Endothelial cell of umbilical vein (primary cell): ENCODE measurements around the gene RIC1. TPM values are rescaled to one million over a fixed set of nuclear protein-coding genes. Genes with fewer than 3 reads are reported as not detected.

ENCODE experiments used
- Bru-seq: library from RNA; stranded (reverse); fragments of 400-500 nt; gene quantifications from one replicate; lab custom pipeline; 2021; lab: Mats Ljungman, UMichigan
- BruChase-seq, 2 experiments: library from RNA; stranded (reverse); fragments of 400-500 nt; gene quantifications; one replicate each; lab custom pipeline; 2021; lab: Mats Ljungman, UMichigan
- BruUV-seq: library from RNA; stranded (reverse); fragments of 400-500 nt; replicated peaks from 2 replicates; lab custom pipeline; 2021; lab: Mats Ljungman, UMichigan
- CTCF ChIA-PET: fragments of 300-600, 350-600 bp; sonication (Branson Sonifier 250); formaldehyde crosslinking; loops from one replicate; lab custom pipeline; 2021; ENCODE audit warnings: antibody characterized with exemption, inconsistent platforms; lab: Charles Lee
- POLR2A ChIA-PET: fragments of 300-600, 350-600 bp; sonication (Branson Sonifier 250); formaldehyde crosslinking; loops from one replicate; lab custom pipeline; 2021; ENCODE audit warnings: antibody characterized with exemption, inconsistent platforms; lab: Charles Lee
- DNase-seq: peaks from one replicate; pipeline ENCODE4 v3.0.0-alpha.2; 2011; ENCODE audit warnings: low read depth, low spot score
- FAIRE-seq: peaks from 2 replicates; lab custom pipeline; 2011; peaks lifted over from hg19 to GRCh38; lab: Jason Lieb, UNC
- H2AFZ ChIP-seq: 2 replicates; pipeline ENCODE4 v1.6.0; 2012; ENCODE audit warnings: low read depth, low read length, control low read depth, inconsistent platforms
- H3K27ac ChIP-seq: 2 replicates; pipeline ENCODE4 v1.5.1; 2011; ENCODE audit warnings: low read depth, mild to moderate bottlenecking, control low read depth, low read length, moderate library complexity; ENCODE audit not compliant: insufficient read depth
- H3K27me3 ChIP-seq, 2 experiments: 2 replicates each; pipeline versions ENCODE4 v1.6.0 to v1.6.1; 2011; ENCODE audit warnings: low read length in 2 of 2, mixed read lengths in 1 of 2; ENCODE audit not compliant: control insufficient read depth in 2 of 2, insufficient read depth in 2 of 2
- H3K36me3 ChIP-seq, 2 experiments: 2 replicates in 1 of 2; 3 replicates in 1 of 2; pipeline ENCODE4 v1.5.1; 2011; ENCODE audit warnings: low read length in 2 of 2, mild to moderate bottlenecking in 1 of 2, moderate library complexity in 1 of 2; ENCODE audit not compliant: control insufficient read depth in 2 of 2, insufficient read depth in 2 of 2; ENCODE audit errors: extremely low read depth in 1 of 2
- H3K4me1 ChIP-seq: 3 replicates; pipeline ENCODE4 v1.5.1; 2011; ENCODE audit warnings: mild to moderate bottlenecking, low read length; ENCODE audit not compliant: control insufficient read depth, insufficient read depth; ENCODE audit errors: extremely low read depth
- H3K4me2 ChIP-seq: 2 replicates; pipeline ENCODE4 v1.6.1; 2011; ENCODE audit warnings: low read length, control low read depth, mixed read lengths; ENCODE audit not compliant: insufficient read depth
- H3K4me3 ChIP-seq, 3 experiments: fragments of 200-600 bp in 1 of 3; sonication (generic), shearing (Covaris generic) in 1 of 3; replicated peaks in 1 of 3; 2 replicates each; pipeline ENCODE4 v1.5.1; 2011 to 2016; ENCODE audit warnings: control low read depth in 3 of 3, low read length in 3 of 3, mild to moderate bottlenecking in 2 of 3, inconsistent platforms in 1 of 3, low read depth in 1 of 3, moderate library complexity in 1 of 3; ENCODE audit not compliant: insufficient read depth in 1 of 3
- H3K79me2 ChIP-seq: 2 replicates; pipeline ENCODE4 v1.6.0; 2012; ENCODE audit warnings: low read length, inconsistent platforms; ENCODE audit not compliant: control insufficient read depth, insufficient read depth
- H3K9ac ChIP-seq: replicated peaks from 2 replicates; pipeline ENCODE3; 2011; ENCODE audit warnings: low read length, control low read depth; ENCODE audit not compliant: insufficient read depth; ENCODE audit errors: extremely low read depth
- H3K9me1 ChIP-seq: replicated peaks from 3 replicates; pipeline ENCODE4 v1.6.0; 2011; ENCODE audit warnings: mild to moderate bottlenecking, low read length; ENCODE audit not compliant: control insufficient read depth, insufficient read depth; ENCODE audit errors: extremely low read depth
- H3K9me3 ChIP-seq: replicated peaks from 2 replicates; pipeline ENCODE4 v1.5.1; 2012; ENCODE audit warnings: low read length, inconsistent platforms; ENCODE audit not compliant: control insufficient read depth, insufficient read depth
- H4K20me1 ChIP-seq: replicated peaks from 2 replicates; pipeline ENCODE3; 2011; ENCODE audit warnings: mild to moderate bottlenecking, low read length; ENCODE audit not compliant: control insufficient read depth, insufficient read depth; ENCODE audit errors: extremely low read depth
- CTCF ChIP-seq, 2 donors: IDR thresholded peaks; 1 replicate in 1 of 2; 2 replicates in 1 of 2; pipeline ENCODE4 v1.5.1; 2011; ENCODE audit warnings: low read length in 2 of 2, mild to moderate bottlenecking in 2 of 2, moderate library complexity in 2 of 2, control low read depth in 1 of 2, inconsistent platforms in 1 of 2, low read depth in 1 of 2; ENCODE audit not compliant: insufficient read depth in 1 of 2; ENCODE audit errors: extremely low read depth in 1 of 2
- EZH2 ChIP-seq: IDR thresholded peaks from 2 replicates; pipeline ENCODE4 v1.6.1; 2012; ENCODE audit warnings: borderline replicate concordance, low read depth, mild to moderate bottlenecking, moderate library complexity, low read length, inconsistent platforms; ENCODE audit not compliant: severe bottlenecking
- FOS ChIP-seq: IDR thresholded peaks from 2 replicates; pipeline ENCODE4 v1.6.1; 2011; ENCODE audit warnings: mild to moderate bottlenecking, low read length, moderate library complexity, borderline replicate concordance; ENCODE audit not compliant: insufficient read depth
- GATA2 ChIP-seq: IDR thresholded peaks from 2 replicates; pipeline ENCODE4 v1.7.0; 2011; ENCODE audit warnings: low read depth, mild to moderate bottlenecking, moderate library complexity, mixed read lengths, low read length; ENCODE audit not compliant: insufficient read length, insufficient read depth
- JUN ChIP-seq: IDR thresholded peaks from 2 replicates; pipeline ENCODE4 v1.6.1; 2011; ENCODE audit warnings: borderline replicate concordance, low read depth; ENCODE audit not compliant: insufficient read length, insufficient read depth
- MAX ChIP-seq: IDR thresholded peaks from 2 replicates; pipeline ENCODE4 v1.6.1; 2011; ENCODE audit not compliant: insufficient read depth, insufficient read length
- MYC ChIP-seq: IDR thresholded peaks from one replicate; pipeline ENCODE4 v1.6.1; 2011; ENCODE audit warnings: mild to moderate bottlenecking, low read depth, low read length
- POLR2A ChIP-seq: IDR thresholded peaks from 2 replicates; pipeline ENCODE4 v1.6.1; 2012; ENCODE audit warnings: low read depth, mild to moderate bottlenecking, control low read depth, low read length
- POLR2AphosphoS5 ChIP-seq: IDR thresholded peaks from 2 replicates; pipeline ENCODE4 v1.6.1; 2012; ENCODE audit warnings: low read depth, mild to moderate bottlenecking, control low read depth, low read length, moderate library complexity; ENCODE audit not compliant: insufficient read depth
- dilution Hi-C: fragments of 300-500 bp; cut with MboI; formaldehyde crosslinking; loops from one replicate; pipeline ENCODE4 v1.15.0; 2019; ENCODE audit warnings: low sequenced_read_pairs; ENCODE audit not compliant: extremely low pct_ligation_motif_present
- intact Hi-C: fragments of 100-400 bp; cut with micrococcal nuclease; formaldehyde crosslinking; loops from one replicate; pipeline ENCODE4 v1.10.0; 2022
- long read RNA-seq: library from polyadenylated mRNA; stranded (forward); transcript quantifications from one replicate; pipeline ENCODE4 v2.0.0, GENCODE V29; 2021
- polyA minus RNA-seq, 3 experiments: library from RNA; depleted of rRNA, polyadenylated mRNA; stranded (reverse); fragments of >200 nt; gene quantifications; 1 replicate in 1 of 3; 2 replicates in 2 of 3; pipeline ENCODE4 v1.2.3, GENCODE V29; 2011
- polyA plus RNA-seq, 4 experiments: library from polyadenylated mRNA; depleted of rRNA in 3 of 4; stranded (reverse) in 3 of 4; unstranded in 1 of 4; fragments of >200 nt; gene quantifications; 2 replicates each; pipeline versions ENCODE4 v1.2.1 to v1.2.3, GENCODE V29; 2011 to 2012; ENCODE audit warnings: missing spikeins in 1 of 4
- total RNA-seq: library from RNA; stranded (reverse); gene quantifications from 2 replicates; pipeline ENCODE4 v1.2.3, GENCODE V29; 2021

The RIC1 gene
- total RNA-seq (23.5 and 24.8 TPM in 2 replicates), polyA plus RNA-seq (14.0 and 14.2 TPM in 2 replicates), polyA minus RNA-seq (60.0 and 65.5 TPM in 2 replicates), Bru-seq, nascent RNA (percentile 89 among the genes with signal in this experiment), BruChase-seq, experiment 1, labeled RNA remaining after a 6-hour chase (percentile 71 among the genes with signal in this experiment), BruChase-seq, experiment 2, labeled RNA remaining after a 2-hour chase (percentile 83 among the genes with signal in this experiment)
- 10.9 and 13.3 TPM in 2 replicates for polyA plus RNA-seq (2011; cell fraction: cytosol; rRNA removed)
- 58.3 and 58.6 TPM in 2 replicates for polyA plus RNA-seq (2011; cell fraction: nucleus; rRNA removed)
- polyA plus RNA-seq (2012), result 15.6 and 17.7 TPM in 2 replicates
- 14.2 TPM for polyA minus RNA-seq (2011; cell fraction: cytosol; rRNA and poly(A)+ RNA removed)
- 94.0 and 134 TPM in 2 replicates for polyA minus RNA-seq (2011; cell fraction: nucleus; rRNA and poly(A)+ RNA removed)
- long read RNA-seq, full-length matches to known transcripts, result 5 of 31 reads
- long read RNA-seq, partial matches to known transcripts, result 4 of 31 reads
- long read RNA-seq, other reads (novel, unspliced or antisense), result 22 of 31 reads

- dilution Hi-C loops, result no loop called here
- Histone ChIP-seq H3K79me2 (peaks cover 50% of the 10 kb centered on the region), H3K4me1 (peaks cover 32% of the 10 kb centered on the region), H3K27ac (peak within 1 kb of the TSS; percentile 85), H3K9ac (peak within 1 kb of the TSS; percentile 94), H3K9me3 (no peaks in the 10 kb centered on the region), H3K27me3 (no peaks in the 10 kb centered on the region), H3K4me3 (peak within 1 kb of the TSS; percentile 91 to 99 (median 93)), H2AFZ (peak within 1 kb of the TSS; percentile 75), H3K9me1 (no peaks in the 10 kb centered on the region), H4K20me1 (peaks cover 3% of the 10 kb centered on the region), H3K4me2 (peak within 1 kb of the TSS; percentile 98), H3K36me3 (no peaks in the 10 kb centered on the region)
- ChIA-PET CTCF (interaction anchor here (0.6 to 2.2 kb wide), 8 partner anchors 20 to 866 kb away, joined by 3 to 9 read pairs (median 3); partner anchors contain the start of gene CD274), POLR2A (interaction anchor here (0.6 to 1.5 kb wide), 2 partner anchors 20 to 836 kb away, joined by 3 to 11 read pairs; no protein-coding TSS in a partner anchor)
- FAIRE-seq (peak; percentile 68), DNase-seq (peak; percentile 94)
- BruUV-seq, result no TSS peak
- TF ChIP-seq MAX (peak; percentile 30), CTCF (IDR thresholded peaks at IDR 0.05; ENCODE audit: extremely low read depth in 1 of 2, insufficient read depth in 1 of 2, low read depth in 1 of 2, low read length in 2 of 2) (no peak), JUN (no peak), GATA2 (no peak), POLR2A (peak; percentile 98), POLR2AphosphoS5 (peak; percentile 98), FOS (no peak), MYC (peak; percentile 44), EZH2 (no peak)
- intact Hi-C loops, result loop anchor here (1.0 to 2.0 kb wide), 3 partner anchors 90 to 359 kb away; partner anchors contain the start of gene ERMP1
Measured at GRCh38 chr9:5628530-5629311, at the start of gene RIC1. RIC1 (plus strand) TSS chr9:5629107; CDS start chr9:5629310, 203 bp downstream.
